ENCODE results near the gene PLB1. TPM values are rescaled to one million over a fixed set of nuclear protein-coding genes. Genes with fewer than 3 reads are reported as not detected.

The PLB1 gene
- total RNA-seq, 1 donor from 2014 or later: 2.5 TPM

GRCh38 chr2:28533044-28533680 lies 37.3 kb downstream of the PLB1 start:
- Histone ChIP-seq H3K36me3 (no peaks in the 10 kb centered on the region), H3K9me3 (no peaks in the 10 kb centered on the region), H3K4me3 (no peak overlapping the region), H3K27ac (no peak overlapping the region), H3K4me1 (no peaks in the 10 kb centered on the region), H3K27me3 (no peaks in the 10 kb centered on the region)
- DNase-seq (ENCODE audit: extremely low spot score in 2 of 2): no peak
- intact Hi-C loops (cut with DNase I): no loop called here
- TF ChIP-seq POLR2A (IDR thresholded peaks at IDR 0.05) (no peak), CTCF (IDR thresholded peaks at IDR 0.05) (no peak), POLR2AphosphoS5 (IDR thresholded peaks at IDR 0.05; ENCODE audit: insufficient read depth in 1 of 2, low read depth in 1 of 2) (no peak)

- intact Hi-C loops (cut with DNase I): no loop called here
- H3K27me3 ChIP-seq: no peaks in the 10 kb centered on the region
- no peak overlapping the region for H3K4me3 ChIP-seq
- H3K27ac ChIP-seq: no peak overlapping the region
- no peak for TF ChIP-seq POLR2AphosphoS5 (IDR thresholded peaks at IDR 0.05; ENCODE audit: insufficient read depth in 1 of 2, low read depth in 1 of 2)
- no peak for TF ChIP-seq CTCF (IDR thresholded peaks at IDR 0.05)
- TF ChIP-seq POLR2A (IDR thresholded peaks at IDR 0.05): no peak
- H3K4me1 ChIP-seq: no peaks in the 10 kb centered on the region
- no peak for DNase-seq (ENCODE audit: extremely low spot score in 2 of 2)
- H3K36me3 ChIP-seq: no peaks in the 10 kb centered on the region
- no peaks in the 10 kb centered on the region for H3K9me3 ChIP-seq
Measured at GRCh38 chr2:28534817-28535216, 39.0 kb downstream of the PLB1 start.

- Histone ChIP-seq H3K36me3 (no peaks in the 10 kb centered on the region), H3K27me3 (no peaks in the 10 kb centered on the region), H3K4me1 (no peaks in the 10 kb centered on the region), H3K27ac (no peak overlapping the region), H3K9me3 (no peaks in the 10 kb centered on the region), H3K4me3 (no peak overlapping the region)
- DNase-seq (ENCODE audit: extremely low spot score in 2 of 2): no peak
- intact Hi-C loops (cut with DNase I): no loop called here
- TF ChIP-seq POLR2AphosphoS5 (IDR thresholded peaks at IDR 0.05; ENCODE audit: insufficient read depth in 1 of 2, low read depth in 1 of 2): no peak
- no peak for TF ChIP-seq CTCF (IDR thresholded peaks at IDR 0.05)
- no peak for TF ChIP-seq POLR2A (IDR thresholded peaks at IDR 0.05)
Measured at GRCh38 chr2:28538134-28538533, 42.3 kb downstream of the PLB1 start.

GRCh38 chr2:28538652-28539051 lies 42.8 kb downstream of the PLB1 start:
- no peak for DNase-seq (ENCODE audit: extremely low spot score in 2 of 2)
- intact Hi-C loops (cut with DNase I): no loop called here
- Histone ChIP-seq H3K27ac (no peak overlapping the region), H3K4me1 (no peaks in the 10 kb centered on the region), H3K27me3 (no peaks in the 10 kb centered on the region), H3K4me3 (no peak overlapping the region), H3K9me3 (no peaks in the 10 kb centered on the region), H3K36me3 (no peaks in the 10 kb centered on the region)
- TF ChIP-seq POLR2A (IDR thresholded peaks at IDR 0.05) (no peak), POLR2AphosphoS5 (IDR thresholded peaks at IDR 0.05; ENCODE audit: insufficient read depth in 1 of 2, low read depth in 1 of 2) (no peak), CTCF (IDR thresholded peaks at IDR 0.05) (no peak)

GRCh38 chr2:28539118-28539541 lies 43.3 kb downstream of the PLB1 start:
- H3K9me3 ChIP-seq: no peaks in the 10 kb centered on the region
- no peak overlapping the region for H3K4me3 ChIP-seq
- intact Hi-C loops (cut with DNase I): no loop called here
- no peak overlapping the region for H3K27ac ChIP-seq
- H3K36me3 ChIP-seq: no peaks in the 10 kb centered on the region
- no peaks in the 10 kb centered on the region for H3K27me3 ChIP-seq
- DNase-seq (ENCODE audit: extremely low spot score in 2 of 2): no peak
- TF ChIP-seq POLR2AphosphoS5 (IDR thresholded peaks at IDR 0.05; ENCODE audit: insufficient read depth in 1 of 2, low read depth in 1 of 2) (peak in 1 of 2 donors; percentile 14), POLR2A (IDR thresholded peaks at IDR 0.05) (no peak)
- H3K4me1 ChIP-seq: no peaks in the 10 kb centered on the region
